H1 (cell line): ENCODE results near the gene BRIP1. TPM values are rescaled to one million over a fixed set of nuclear protein-coding genes. Genes with fewer than 3 reads are reported as not detected.

Experiments used
- CTCF ChIA-PET: fragments of 300-600 bp; sonication (Branson Sonifier 250); formaldehyde crosslinking; loops from one replicate; lab custom pipeline; 2021; ENCODE audit not compliant: partially characterized antibody; lab: Charles Lee
- POLR2A ChIA-PET: fragments of 300-600 bp; sonication (Branson Sonifier 250); formaldehyde crosslinking; loops from one replicate; lab custom pipeline; 2021; ENCODE audit warnings: inconsistent platforms; ENCODE audit not compliant: partially characterized antibody; lab: Charles Lee
- DNase-seq, 2 experiments: peaks; one replicate each; pipeline versions ENCODE4 v3.0.0 to v3.0.0-alpha.2; 2010 to 2022; ENCODE audit warnings: low spot score in 2 of 2, low read depth in 1 of 2, mixed read lengths in 1 of 2
- FAIRE-seq: peaks from 2 replicates; lab custom pipeline; 2011; peaks lifted over from hg19 to GRCh38; lab: Jason Lieb, UNC
- H2AFZ ChIP-seq: 2 replicates; pipeline ENCODE4 v1.8.1; 2012; ENCODE audit warnings: low read length, inconsistent platforms
- H2AK5ac ChIP-seq: 2 replicates; pipeline ENCODE4 v1.6.1; 2013; ENCODE audit warnings: low read depth, low read length
- H2BK120ac ChIP-seq: replicated peaks from 2 replicates; pipeline ENCODE3; 2013; ENCODE audit warnings: low read depth, low read length, inconsistent platforms
- H2BK12ac ChIP-seq: 2 replicates; pipeline ENCODE4 v1.6.1; 2013; ENCODE audit warnings: low read depth, low read length
- H2BK15ac ChIP-seq: 2 replicates; pipeline ENCODE4 v1.6.1; 2013; ENCODE audit warnings: low read length
- H2BK20ac ChIP-seq: 2 replicates; pipeline ENCODE4 v1.6.1; 2013; ENCODE audit warnings: low read length
- H2BK5ac ChIP-seq: 2 replicates; pipeline ENCODE4 v1.6.1; 2013; ENCODE audit warnings: low read depth, low read length
- H3K14ac ChIP-seq: 2 replicates; pipeline ENCODE4 v1.6.1; 2013; ENCODE audit warnings: inconsistent platforms; ENCODE audit not compliant: insufficient read length
- H3K18ac ChIP-seq: 2 replicates; pipeline ENCODE4 v1.6.1; 2013; ENCODE audit warnings: low read length; ENCODE audit errors: extremely low read depth
- H3K23ac ChIP-seq: 2 replicates; pipeline ENCODE4 v1.6.1; 2013; ENCODE audit warnings: inconsistent platforms; ENCODE audit not compliant: insufficient read length
- H3K23me2 ChIP-seq: 2 replicates; pipeline ENCODE4 v1.6.1; 2013; ENCODE audit warnings: low read depth, low read length
- H3K27ac ChIP-seq: 2 replicates; pipeline ENCODE4 v1.6.1; 2011; ENCODE audit warnings: low read depth, low read length, inconsistent platforms
- H3K27me3 ChIP-seq, 4 experiments: replicated peaks in 1 of 4; 1 replicate in 1 of 4; 2 replicates in 3 of 4; pipeline versions ENCODE4 v1.6.1 to v1.8.1; 2011 to 2013; ENCODE audit warnings: low read length in 3 of 4, mild to moderate bottlenecking in 3 of 4, inconsistent platforms in 2 of 4, mixed read lengths in 2 of 4, moderate library complexity in 1 of 4; ENCODE audit not compliant: control insufficient read depth in 3 of 4, insufficient read depth in 3 of 4; ENCODE audit errors: extremely low read depth in 1 of 4
- H3K36me3 ChIP-seq, 4 experiments: 2 replicates each; pipeline versions ENCODE4 v1.6.1 to v1.8.1; 2011 to 2013; ENCODE audit warnings: mild to moderate bottlenecking in 4 of 4, low read length in 3 of 4, moderate library complexity in 2 of 4, control low read depth in 1 of 4, inconsistent platforms in 1 of 4; ENCODE audit not compliant: insufficient read depth in 4 of 4, control insufficient read depth in 2 of 4
- H3K4ac ChIP-seq: replicated peaks from 2 replicates; pipeline ENCODE3; 2013; ENCODE audit warnings: low read length, low read depth, mixed read lengths, inconsistent platforms; ENCODE audit not compliant: insufficient read length
- H3K4me1 ChIP-seq, 4 experiments: replicated peaks in 1 of 4; 1 replicate in 1 of 4; 2 replicates in 3 of 4; pipeline versions ENCODE4 v1.6.1 to v1.8.1; 2011 to 2013; ENCODE audit warnings: low read length in 3 of 4, inconsistent platforms in 2 of 4, mixed read lengths in 1 of 4; ENCODE audit not compliant: insufficient read depth in 4 of 4, control insufficient read depth in 3 of 4
- H3K4me2 ChIP-seq, 2 experiments: 2 replicates each; pipeline versions ENCODE4 v1.6.1 to v1.8.1; 2011 to 2013; ENCODE audit warnings: low read depth in 2 of 2, low read length in 2 of 2, control low read depth in 1 of 2, inconsistent platforms in 1 of 2, mild to moderate bottlenecking in 1 of 2; ENCODE audit not compliant: insufficient read depth in 1 of 2
- H3K4me3 ChIP-seq, 4 experiments: fragments of 200-600, 300-600 bp in 1 of 4; sonication (generic), shearing (Covaris generic), sonication (Bioruptor Twin) in 1 of 4; 2 replicates each; pipeline versions ENCODE4 v1.5.1 to v1.8.1; 2011 to 2016; ENCODE audit warnings: low read length in 4 of 4, low read depth in 3 of 4, control low read depth in 2 of 4, inconsistent platforms in 2 of 4, mild to moderate bottlenecking in 2 of 4, mixed read lengths in 1 of 4, moderate library complexity in 1 of 4; ENCODE audit not compliant: insufficient read depth in 2 of 4; ENCODE audit errors: extremely low read depth in 1 of 4
- H3K56ac ChIP-seq: replicated peaks from 2 replicates; pipeline ENCODE3; 2013; ENCODE audit warnings: low read depth, mild to moderate bottlenecking, mixed read lengths, low read length, inconsistent platforms; ENCODE audit not compliant: insufficient read length
- H3K79me1 ChIP-seq: 2 replicates; pipeline ENCODE4 v1.6.1; 2013; ENCODE audit warnings: low read depth, low read length, control low read depth
- H3K79me2 ChIP-seq, 2 experiments: 2 replicates each; pipeline versions ENCODE4 v1.6.1 to v1.8.1; 2012 to 2013; ENCODE audit warnings: low read length in 2 of 2, mild to moderate bottlenecking in 2 of 2, inconsistent platforms in 1 of 2; ENCODE audit not compliant: insufficient read depth in 2 of 2, control insufficient read depth in 1 of 2
- H3K9ac ChIP-seq, 4 experiments: replicated peaks in 1 of 4; 1 replicate in 1 of 4; 2 replicates in 3 of 4; pipeline versions ENCODE4 v1.6.1 to v1.8.1; 2011 to 2013; ENCODE audit warnings: low read depth in 3 of 4, low read length in 3 of 4, control low read depth in 2 of 4, mild to moderate bottlenecking in 2 of 4, moderate library complexity in 2 of 4, inconsistent platforms in 1 of 4; ENCODE audit errors: extremely low read depth in 1 of 4
- H3K9me3 ChIP-seq, 2 experiments: 2 replicates each; pipeline versions ENCODE4 v1.6.1 to v1.8.1; 2012 to 2013; ENCODE audit warnings: mild to moderate bottlenecking in 2 of 2, moderate library complexity in 2 of 2, control low read depth in 1 of 2, inconsistent platforms in 1 of 2, low read depth in 1 of 2, low read length in 1 of 2, mixed read lengths in 1 of 2; ENCODE audit not compliant: insufficient read depth in 2 of 2
- H4K20me1 ChIP-seq, 2 experiments: replicated peaks in 1 of 2; 2 replicates each; pipeline versions ENCODE3 to v1.8.1; 2011 to 2013; ENCODE audit warnings: inconsistent platforms in 2 of 2, low read length in 2 of 2, mild to moderate bottlenecking in 1 of 2; ENCODE audit not compliant: insufficient read depth in 2 of 2, control insufficient read depth in 1 of 2
- H4K5ac ChIP-seq: 2 replicates; pipeline ENCODE4 v1.6.1; 2013; ENCODE audit warnings: low read length, low read depth, mixed read lengths, inconsistent platforms; ENCODE audit not compliant: insufficient read length
- H4K8ac ChIP-seq: 2 replicates; pipeline ENCODE4 v1.8.0; 2013; ENCODE audit warnings: mild to moderate bottlenecking, moderate library complexity, low read length, inconsistent platforms; ENCODE audit not compliant: insufficient read depth; ENCODE audit errors: extremely low read depth
- H4K91ac ChIP-seq: replicated peaks from 2 replicates; pipeline ENCODE3; 2013; ENCODE audit warnings: low read length, mixed read lengths, inconsistent platforms; ENCODE audit not compliant: insufficient read length
- CBX5 ChIP-seq: fragments of 300-800, 300-1000 bp; sonication (generic); IDR thresholded peaks from 2 replicates; pipeline ENCODE4 v1.7.1; 2016; ENCODE audit warnings: antibody characterized with exemption, low read length, low read depth
- SAP30 ChIP-seq: fragments of 300-600 bp; sonication (generic); IDR thresholded peaks from 2 replicates; pipeline ENCODE4 v1.7.1; 2012; ENCODE audit warnings: low read length, moderate library complexity, mild to moderate bottlenecking, inconsistent platforms; ENCODE audit not compliant: insufficient read depth, insufficient replicate concordance
- SIN3A ChIP-seq, 2 experiments: IDR thresholded peaks in 1 of 2; conservative IDR thresholded peaks in 1 of 2; 2 replicates each; pipeline ENCODE4 v1.6.1; 2011 to 2012; ENCODE audit warnings: low read length in 2 of 2, improper control_type of control experiment in 1 of 2, low read depth in 1 of 2, mild to moderate bottlenecking in 1 of 2
- SP2 ChIP-seq: IDR thresholded peaks from 2 replicates; pipeline ENCODE4 v1.6.1; 2012; ENCODE audit warnings: mild to moderate bottlenecking, low read length, inconsistent platforms
- TAF7 ChIP-seq: optimal IDR thresholded peaks from 2 replicates; pipeline ENCODE3; 2011; ENCODE audit warnings: low read depth, mild to moderate bottlenecking, inconsistent platforms, low read length, moderate library complexity, borderline replicate concordance
- polyA plus RNA-seq, 7 experiments: library from polyadenylated mRNA; depleted of rRNA in 3 of 7; stranded (reverse) in 5 of 7; unstranded in 2 of 7; fragments of >200 nt in 5 of 7; fragments of 200-250 nt in 2 of 7; gene quantifications; 1 replicate in 5 of 7; 2 replicates in 1 of 7; 4 replicates in 1 of 7; pipeline versions ENCODE4 v1.2.1 to v1.2.3, GENCODE V29; 2011 to 2013; ENCODE audit warnings: missing spikeins in 2 of 7, mixed read lengths in 2 of 7
- total RNA-seq: library from RNA; stranded (reverse); fragmentation: NEBNext Ultra II Directional; extraction: Animal tissue kit (Norgen Biotek cat#: 25700); gene quantifications from 2 replicates; pipeline ENCODE4 v1.2.1, GENCODE V29; 2021

BRIP1 gene
- total and polyA plus RNA-seq, 2 of the 8 experiments (the other 6 are each of a cell fraction or from before 2014, with no cell fraction given) = 5.8 to 19.2 TPM

DNA sequence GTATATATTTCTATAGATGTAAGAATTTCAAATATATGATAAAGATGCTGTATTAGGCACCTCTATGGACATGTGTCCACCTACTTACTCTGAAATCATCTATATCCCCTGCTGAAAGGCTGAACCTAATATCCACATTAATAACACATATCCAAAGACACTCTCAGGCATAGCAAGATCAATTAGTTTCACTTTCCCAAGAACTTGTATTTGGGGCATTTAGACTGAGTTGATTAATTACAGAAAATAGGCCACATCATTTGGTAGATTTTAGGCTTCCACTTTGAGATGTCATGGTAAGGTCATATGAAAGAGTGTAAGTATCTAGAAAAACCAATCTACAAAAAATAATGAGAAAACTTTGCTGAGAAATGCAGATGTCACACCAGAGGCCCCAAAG is 45.1 kb downstream of the BRIP1 start:
- Histone ChIP-seq H3K4ac (no peak overlapping the region), H4K5ac (no peak overlapping the region), H2AK5ac (no peak overlapping the region), H3K56ac (no peak overlapping the region), H3K4me1 (no peaks in the 10 kb centered on the region), H3K4me3 (no peak overlapping the region), H3K4me2 (no peak overlapping the region), H3K9ac (no peak overlapping the region), H3K9me3 (no peaks in the 10 kb centered on the region), H3K23ac (no peak overlapping the region), H4K20me1 (no peaks in the 10 kb centered on the region), H2BK120ac (no peak overlapping the region), H2AFZ (no peak overlapping the region), H3K79me1 (no peaks in the 10 kb centered on the region), H3K23me2 (no peaks in the 10 kb centered on the region), H2BK5ac (no peak overlapping the region), H4K91ac (no peak overlapping the region), H3K36me3 (peaks cover 0 to 13% (median 5%) of the 10 kb centered on the region in 4 experiments; a peak in 4 of 8 replicates), H4K8ac (no peak overlapping the region), H3K27me3 (no peaks in the 10 kb centered on the region), H2BK20ac (no peak overlapping the region), H2BK15ac (no peak overlapping the region), H3K27ac (no peak overlapping the region)
- FAIRE-seq = no peak
- ChIA-PET POLR2A (no interaction called here), CTCF (no interaction called here)
- DNase-seq = no peak
- TF ChIP-seq SIN3A (conservative IDR thresholded peaks at IDR 0.05 in 1 of 2, IDR thresholded peaks at IDR 0.05 in 1 of 2; ENCODE audit: low read depth in 1 of 2, low read length in 2 of 2) = no peak
- TF ChIP-seq TAF7 = no peak
- TF ChIP-seq CBX5 = no peak
- no peak for TF ChIP-seq SAP30
- no peak for TF ChIP-seq SP2
- TF ChIP-seq, all 59 proteins: peak for 0
- Histone ChIP-seq H3K79me2 (no peaks in the 10 kb centered on the region), H2BK12ac (no peak overlapping the region), H3K18ac (no peak overlapping the region), H3K14ac (no peak overlapping the region)
